Ishikawa (cell line): ENCODE data around the gene ZNF547.

Source experiments
- CEBPB ChIP-seq: IDR thresholded peaks from 2 replicates; pipeline ENCODE4 v1.6.1; 2012
- CREB1 ChIP-seq: IDR thresholded peaks from 2 replicates; pipeline ENCODE4 v1.6.1; 2012; ENCODE audit warnings: low read depth
- EGR1 ChIP-seq: IDR thresholded peaks from 2 replicates; pipeline ENCODE4 v1.6.1; 2012
- EP300 ChIP-seq: IDR thresholded peaks from 2 replicates; pipeline ENCODE4 v1.6.1; 2012; ENCODE audit warnings: borderline replicate concordance
- MAX ChIP-seq: IDR thresholded peaks from 2 replicates; pipeline ENCODE4 v1.6.1; 2012
- NFIC ChIP-seq: IDR thresholded peaks from 2 replicates; pipeline ENCODE4 v1.6.1; 2012
- RAD21 ChIP-seq: IDR thresholded peaks from 2 replicates; pipeline ENCODE4 v1.6.1; 2012; ENCODE audit warnings: low read depth
- TAF1 ChIP-seq: IDR thresholded peaks from 2 replicates; pipeline ENCODE4 v1.6.1; 2012; ENCODE audit warnings: low read depth, mild to moderate bottlenecking
- TCF12 ChIP-seq: IDR thresholded peaks from 2 replicates; pipeline ENCODE4 v1.6.1; 2012; ENCODE audit warnings: low read depth
- TEAD4 ChIP-seq: IDR thresholded peaks from 2 replicates; pipeline ENCODE4 v1.6.1; 2012
- USF1 ChIP-seq: IDR thresholded peaks from 2 replicates; pipeline ENCODE4 v1.6.1; 2012
- YY1 ChIP-seq: IDR thresholded peaks from 2 replicates; pipeline ENCODE4 v1.6.1; 2012; ENCODE audit warnings: low read depth
- ZBTB7A ChIP-seq: IDR thresholded peaks from 2 replicates; pipeline ENCODE4 v1.6.1; 2012; ENCODE audit warnings: low read depth

Gene ZNF547

GRCh38 chr19:57406516-57407123, 43.3 kb downstream of the ZNF547 start:
- TF ChIP-seq YY1 (no peak), CEBPB (peak; percentile 43; the same call in 1 of the 2 replicates), EGR1 (no peak), NFIC (no peak), EP300 (no peak), USF1 (no peak), MAX (no peak), TEAD4 (no peak), TAF1 (no peak), TCF12 (no peak), RAD21 (peak; percentile 85), CREB1 (no peak)

- TF ChIP-seq YY1 (peak; percentile 97), ZBTB7A (no peak), TAF1 (peak; percentile 85), USF1 (peak; percentile 42; the same call in 1 of the 2 replicates), EGR1 (peak; percentile 30; the same call in 1 of the 2 replicates), TEAD4 (0 out of 2 replicates have a peak, but pooled peaks have one; percentile 13), TCF12 (no peak), CREB1 (peak; percentile 67), MAX (peak; percentile 27; the same call in 1 of the 2 replicates)
Measured at GRCh38 chr19:57410877-57411671, 47.7 kb downstream of the ZNF547 start, which contains the start of gene ZNF17. Gene ZNF17, plus strand, starts transcription at chr19:57411161. Its CDS starts 2,455 bp downstream, at chr19:57413616.

- peak; percentile 46 for TF ChIP-seq NFIC
- no peak for TF ChIP-seq YY1
Measured at GRCh38 chr19:57419439-57419838, 56.1 kb downstream of the ZNF547 start.

- TF ChIP-seq NFIC: no peak
Measured at GRCh38 chr19:57421037-57421436, 57.7 kb downstream of the ZNF547 start.
